H54 (cell line): ENCODE results near the gene CYP4F22.

Experiments
- DNase-seq: peaks from one replicate; pipeline ENCODE4 v3.0.0; 2011; ENCODE audit warnings: low spot score, mixed read lengths; ENCODE audit not compliant: insufficient read length
- FAIRE-seq: peaks from 3 replicates; lab custom pipeline; 2011; peaks lifted over from hg19 to GRCh38; lab: Jason Lieb, UNC
- POLR2A ChIP-seq: IDR thresholded peaks from 2 replicates; pipeline ENCODE4 v1.6.1; 2011; ENCODE audit warnings: low read depth, mild to moderate bottlenecking, low read length

Gene CYP4F22

GRCh38 chr19:15534957-15535864 is 26.9 kb downstream of the CYP4F22 start:
- TF ChIP-seq POLR2A: no peak
- DNase-seq (no peak), FAIRE-seq (no peak)

DNA sequence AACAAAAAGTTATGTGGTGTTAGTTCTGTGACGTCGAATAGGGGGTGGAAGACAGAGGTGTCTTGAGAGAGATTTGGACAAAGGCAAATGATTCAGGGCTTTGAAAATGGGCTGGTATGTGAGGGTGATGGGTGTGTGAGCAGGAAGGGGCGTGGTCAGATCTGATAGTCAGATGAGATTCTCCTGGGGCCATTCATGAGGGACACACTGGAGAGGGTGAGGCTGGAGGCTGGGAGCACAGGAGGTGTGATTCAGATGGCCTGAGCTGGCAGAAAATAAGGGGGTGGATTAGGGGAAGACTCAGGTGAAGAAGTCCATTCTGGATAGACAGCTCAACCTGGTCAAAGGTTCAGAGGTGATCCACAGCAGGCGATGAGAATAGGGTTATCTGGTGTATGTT is 28.0 kb downstream of the CYP4F22 start:
- DNase-seq (no peak), FAIRE-seq (no peak)
- no peak for TF ChIP-seq POLR2A

- no peak for DNase-seq
- no peak for FAIRE-seq
Observed at GRCh38 chr19:15538774-15539173, 30.4 kb downstream of the CYP4F22 start.

DNA sequence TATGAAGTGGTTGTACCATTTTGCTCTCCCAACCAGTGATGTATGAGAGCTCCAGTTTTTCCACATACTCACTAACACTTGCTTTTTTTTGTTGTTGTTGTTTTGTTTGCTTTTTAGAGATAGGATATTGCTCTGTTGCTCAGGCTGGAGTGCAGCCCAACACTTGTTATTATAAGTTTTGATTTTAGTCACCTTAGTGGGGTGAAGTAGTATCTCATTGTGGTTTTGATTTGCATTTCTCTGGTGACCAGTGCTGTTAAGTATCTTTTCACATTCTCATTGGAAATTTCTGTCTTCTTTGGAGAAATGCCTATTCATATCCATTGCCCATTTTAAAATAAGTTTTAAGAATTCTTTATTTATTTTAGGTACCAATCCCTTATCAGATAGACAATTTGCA is 31.3 kb downstream of the CYP4F22 start:
- TF ChIP-seq POLR2A: no peak
- DNase-seq (no peak), FAIRE-seq (no peak)

More at GRCh38 chr19:15538774-15539173, 30.4 kb downstream of the CYP4F22 start:
- no peak for TF ChIP-seq POLR2A

- FAIRE-seq (no peak), DNase-seq (no peak)
- no peak for TF ChIP-seq POLR2A
Observed at GRCh38 chr19:15540435-15540834, 32.1 kb downstream of the CYP4F22 start.

GRCh38 chr19:15544283-15544682 is 36.0 kb downstream of the CYP4F22 start:
- no peak for TF ChIP-seq POLR2A
- FAIRE-seq: no peak
- DNase-seq: no peak

DNA sequence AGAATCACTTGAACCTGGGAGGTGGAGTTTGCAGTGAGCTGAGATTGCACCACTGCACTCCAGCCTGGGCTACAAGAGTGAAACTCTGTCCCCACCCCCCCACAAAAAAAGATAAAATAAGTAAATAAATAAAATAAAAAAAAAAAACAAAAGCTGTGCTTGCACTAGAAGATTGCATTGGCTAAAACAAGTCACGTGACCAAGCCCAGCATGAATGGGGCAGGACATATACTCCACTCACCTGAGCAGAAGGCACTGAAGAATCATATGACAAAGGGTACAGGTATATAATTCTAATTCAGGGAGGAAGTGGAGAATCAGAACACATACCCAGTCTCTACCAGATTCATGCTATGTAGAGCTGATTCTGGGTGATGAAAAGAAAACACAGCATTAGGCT is 36.6 kb downstream of the CYP4F22 start:
- TF ChIP-seq POLR2A: no peak
- DNase-seq (no peak), FAIRE-seq (no peak)

GRCh38 chr19:15548648-15549047 is 40.3 kb downstream of the CYP4F22 start:
- no peak for TF ChIP-seq POLR2A
- FAIRE-seq: no peak
- DNase-seq: no peak

DNA sequence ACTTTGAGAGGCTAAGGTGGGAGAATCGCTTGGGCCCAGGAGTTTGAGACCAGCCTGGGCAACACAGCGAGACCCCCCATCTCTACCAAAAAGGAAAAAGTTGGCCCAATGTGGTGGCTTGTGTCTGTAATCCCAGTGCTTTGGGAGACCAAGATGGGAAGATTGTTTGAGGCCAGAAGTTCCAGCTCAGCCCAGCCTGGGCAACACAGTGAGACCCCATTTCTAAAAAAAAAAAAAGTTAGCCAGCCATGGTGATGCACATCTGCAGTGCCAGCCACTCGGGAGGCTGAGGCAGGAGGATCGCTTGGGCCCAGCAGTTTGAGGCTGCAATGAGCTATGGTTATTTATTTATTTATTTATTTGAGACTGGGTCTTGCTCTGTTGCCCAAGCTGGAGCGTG is 41.3 kb downstream of the CYP4F22 start:
- no peak for TF ChIP-seq POLR2A
- FAIRE-seq (no peak), DNase-seq (no peak)

- FAIRE-seq (no peak), DNase-seq (no peak)
- no peak for TF ChIP-seq POLR2A
Observed at GRCh38 chr19:15550273-15550672, 41.9 kb downstream of the CYP4F22 start.

DNA sequence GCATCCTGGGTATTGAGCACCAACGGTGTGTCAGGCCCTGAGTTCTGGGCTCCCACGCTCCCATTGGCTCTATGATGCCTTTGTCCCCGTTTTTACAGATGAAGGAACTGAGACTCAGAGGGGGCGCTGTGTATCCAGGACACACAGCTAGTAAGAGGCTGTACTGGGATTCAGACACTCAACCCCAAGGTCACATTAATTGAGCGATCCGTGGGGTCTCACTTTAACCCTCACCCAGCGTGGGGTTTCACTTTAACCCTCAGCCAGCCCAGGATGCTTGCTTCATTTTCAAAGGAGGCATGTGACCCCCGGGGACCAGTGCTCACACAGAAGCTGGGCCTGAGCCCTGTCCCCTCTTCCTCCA is 42.6 kb downstream of the CYP4F22 start:
- no peak for TF ChIP-seq POLR2A
- DNase-seq (no peak), FAIRE-seq (no peak)

GRCh38 chr19:15551293-15552004 is 43.1 kb downstream of the CYP4F22 start:
- no peak for TF ChIP-seq POLR2A
- DNase-seq: no peak
- no peak for FAIRE-seq

DNA sequence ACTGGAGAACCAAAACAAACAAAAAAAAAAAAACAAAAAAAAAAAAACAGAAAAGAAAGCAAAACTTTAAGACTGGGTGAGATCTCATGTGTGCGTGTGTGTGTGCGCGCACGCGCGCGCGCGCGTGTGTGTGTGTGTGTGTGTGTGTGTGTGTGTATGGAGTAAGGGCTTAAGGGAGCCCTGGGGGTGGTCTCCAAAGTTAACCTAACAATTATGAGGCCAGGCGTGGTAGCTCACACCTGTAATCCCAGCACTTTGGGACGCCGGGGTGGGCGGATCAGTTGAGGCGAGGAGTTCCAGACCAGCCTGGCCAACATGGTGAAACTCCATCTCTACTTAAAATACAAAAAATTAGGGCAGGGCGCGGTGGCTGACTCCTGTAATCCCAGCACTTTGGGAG is 46.7 kb downstream of the CYP4F22 start:
- FAIRE-seq: no peak
- no peak for TF ChIP-seq POLR2A
- DNase-seq: no peak
